PFSK-1 (cell line): Measurements from ENCODE around the gene OR2B6.

Experiments used
- FOXP2 ChIP-seq: optimal IDR thresholded peaks from 2 replicates; pipeline ENCODE3; 2011; ENCODE audit warnings: borderline replicate concordance, control low read depth, inconsistent platforms; ENCODE audit not compliant: insufficient read depth; ENCODE audit errors: extremely low read length, extremely low read depth
- POLR2AphosphoS5 ChIP-seq: IDR thresholded peaks from 2 replicates; pipeline ENCODE4 v1.6.1; 2012; ENCODE audit warnings: low read depth, mild to moderate bottlenecking, control low read depth, low read length, moderate library complexity
- SIN3A ChIP-seq: IDR thresholded peaks from 2 replicates; pipeline ENCODE4 v1.6.1; 2012; ENCODE audit warnings: mild to moderate bottlenecking, low read length, moderate library complexity, borderline replicate concordance; ENCODE audit not compliant: insufficient read depth
- TAF1 ChIP-seq: IDR thresholded peaks from 2 replicates; pipeline ENCODE4 v1.6.1; 2012; ENCODE audit warnings: low read length, control low read depth, borderline replicate concordance; ENCODE audit not compliant: insufficient read depth
- TF ChIP-seq, protein P1 (sequence below), 2 experiments: IDR thresholded peaks; 2 replicates each; pipeline versions ENCODE4 v1.6.1 to v1.8.0; 2011 to 2012; ENCODE audit warnings: low read depth in 2 of 2, low read length in 2 of 2, control low read depth in 1 of 2, inconsistent platforms in 1 of 2, mild to moderate bottlenecking in 1 of 2, moderate library complexity in 1 of 2; ENCODE audit not compliant: insufficient read depth in 1 of 2

Gene OR2B6

DNA sequence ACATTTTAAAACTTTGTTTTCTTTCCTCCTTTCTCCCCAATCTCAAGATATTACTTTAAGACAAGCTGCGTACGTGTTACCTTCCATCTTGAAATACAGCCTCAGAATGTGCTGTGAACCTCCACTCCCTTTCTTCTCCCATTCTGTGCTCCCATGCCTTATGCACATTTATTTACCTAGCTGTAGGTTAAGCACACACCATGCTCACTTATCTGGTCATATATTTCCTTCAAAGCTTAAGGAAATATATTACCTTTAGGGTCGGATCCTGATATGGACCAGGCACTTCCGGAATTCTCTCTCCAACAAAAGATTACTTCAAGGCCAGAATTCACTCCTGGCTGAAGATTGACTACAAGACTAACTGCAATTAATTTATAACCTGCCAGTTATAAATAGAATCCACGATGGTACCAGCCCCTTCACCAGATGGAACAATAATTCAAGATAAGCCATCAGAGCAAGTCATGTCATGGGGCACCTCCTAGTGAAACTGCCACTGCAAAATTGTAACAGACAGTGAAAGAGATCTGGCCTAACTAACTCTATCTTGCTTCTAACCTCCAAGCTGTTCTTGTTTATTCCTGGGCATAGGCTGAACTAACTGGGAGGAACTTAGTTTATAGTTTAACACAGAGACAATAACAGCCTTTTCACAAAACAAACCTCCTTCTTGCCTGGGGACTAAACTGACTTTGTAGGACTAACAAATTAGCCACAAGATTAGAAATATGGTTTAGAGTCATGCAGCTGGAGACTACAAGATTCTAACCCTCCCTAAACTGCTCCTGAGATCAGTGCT lies 47.5 kb downstream of the OR2B6 start:
- TF ChIP-seq FOXP2: no peak
- TF ChIP-seq, protein P1, sequence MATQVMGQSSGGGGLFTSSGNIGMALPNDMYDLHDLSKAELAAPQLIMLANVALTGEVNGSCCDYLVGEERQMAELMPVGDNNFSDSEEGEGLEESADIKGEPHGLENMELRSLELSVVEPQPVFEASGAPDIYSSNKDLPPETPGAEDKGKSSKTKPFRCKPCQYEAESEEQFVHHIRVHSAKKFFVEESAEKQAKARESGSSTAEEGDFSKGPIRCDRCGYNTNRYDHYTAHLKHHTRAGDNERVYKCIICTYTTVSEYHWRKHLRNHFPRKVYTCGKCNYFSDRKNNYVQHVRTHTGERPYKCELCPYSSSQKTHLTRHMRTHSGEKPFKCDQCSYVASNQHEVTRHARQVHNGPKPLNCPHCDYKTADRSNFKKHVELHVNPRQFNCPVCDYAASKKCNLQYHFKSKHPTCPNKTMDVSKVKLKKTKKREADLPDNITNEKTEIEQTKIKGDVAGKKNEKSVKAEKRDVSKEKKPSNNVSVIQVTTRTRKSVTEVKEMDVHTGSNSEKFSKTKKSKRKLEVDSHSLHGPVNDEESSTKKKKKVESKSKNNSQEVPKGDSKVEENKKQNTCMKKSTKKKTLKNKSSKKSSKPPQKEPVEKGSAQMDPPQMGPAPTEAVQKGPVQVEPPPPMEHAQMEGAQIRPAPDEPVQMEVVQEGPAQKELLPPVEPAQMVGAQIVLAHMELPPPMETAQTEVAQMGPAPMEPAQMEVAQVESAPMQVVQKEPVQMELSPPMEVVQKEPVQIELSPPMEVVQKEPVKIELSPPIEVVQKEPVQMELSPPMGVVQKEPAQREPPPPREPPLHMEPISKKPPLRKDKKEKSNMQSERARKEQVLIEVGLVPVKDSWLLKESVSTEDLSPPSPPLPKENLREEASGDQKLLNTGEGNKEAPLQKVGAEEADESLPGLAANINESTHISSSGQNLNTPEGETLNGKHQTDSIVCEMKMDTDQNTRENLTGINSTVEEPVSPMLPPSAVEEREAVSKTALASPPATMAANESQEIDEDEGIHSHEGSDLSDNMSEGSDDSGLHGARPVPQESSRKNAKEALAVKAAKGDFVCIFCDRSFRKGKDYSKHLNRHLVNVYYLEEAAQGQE (IDR thresholded peaks at IDR 0.05; ENCODE audit: insufficient read depth in 1 of 2, low read depth in 2 of 2, low read length in 2 of 2): no peak
- TF ChIP-seq SIN3A: no peak
- no peak for TF ChIP-seq TAF1
- no peak for TF ChIP-seq POLR2AphosphoS5

DNA sequence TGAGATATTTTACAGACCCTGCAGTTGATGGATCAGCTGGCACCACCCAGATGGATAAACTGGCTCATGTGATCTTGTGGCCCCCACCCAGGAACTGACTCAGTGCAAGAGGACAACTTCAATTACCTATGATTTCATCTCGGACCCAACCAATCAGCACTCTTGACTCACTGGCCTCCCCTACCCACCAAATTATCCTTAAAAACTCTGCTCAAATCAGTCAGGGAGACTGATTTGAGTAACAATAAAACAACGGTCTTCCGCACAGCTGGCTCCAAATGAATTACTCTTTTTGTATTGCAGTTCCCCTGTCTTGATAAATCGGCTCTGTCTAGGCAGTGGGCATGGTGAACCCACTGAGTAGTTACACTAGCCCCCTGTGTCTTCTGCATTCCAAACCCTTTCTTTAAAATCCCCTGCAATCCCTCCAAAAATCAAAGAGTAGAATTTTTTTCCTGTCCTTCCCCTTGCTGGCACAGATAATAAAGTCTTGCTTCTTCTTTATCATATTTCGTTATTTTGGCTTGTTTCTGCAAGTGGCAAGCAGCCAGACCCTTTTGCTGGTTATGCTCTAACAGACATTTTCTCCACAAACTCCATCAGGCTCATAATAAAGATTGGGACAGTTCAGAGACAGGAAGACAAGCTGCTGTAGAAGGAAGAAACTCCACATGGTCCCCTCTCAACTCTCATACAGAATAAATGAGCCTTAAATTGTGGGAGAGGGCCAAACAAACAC lies 48.3 kb downstream of the OR2B6 start:
- TF ChIP-seq TAF1 (no peak), SIN3A (no peak), FOXP2 (no peak), POLR2AphosphoS5 (no peak)
- TF ChIP-seq, protein P1 (IDR thresholded peaks at IDR 0.05; ENCODE audit: insufficient read depth in 1 of 2, low read depth in 2 of 2, low read length in 2 of 2): no peak

DNA sequence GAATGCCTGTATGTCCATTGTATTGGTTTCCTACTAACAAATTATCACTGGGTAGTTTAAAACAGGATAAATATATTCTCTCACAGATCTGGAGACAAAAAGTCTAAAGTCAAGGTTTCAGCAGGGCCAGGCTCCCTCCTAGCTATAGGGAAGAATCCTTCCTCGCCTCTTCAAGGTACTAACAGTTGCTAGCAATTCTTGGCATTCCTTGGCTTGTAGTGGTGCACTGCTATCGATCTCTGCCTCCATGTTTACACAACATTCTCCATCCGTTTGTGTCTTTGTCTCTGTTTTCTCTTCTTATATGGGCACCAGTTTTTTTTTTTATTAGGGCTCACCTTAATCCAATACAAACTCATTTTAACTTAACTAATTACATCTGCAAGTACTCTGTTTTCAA lies 48.9 kb downstream of the OR2B6 start:
- no peak for TF ChIP-seq FOXP2
- TF ChIP-seq TAF1: no peak
- no peak for TF ChIP-seq SIN3A
- no peak for TF ChIP-seq POLR2AphosphoS5
- TF ChIP-seq, protein P1 (IDR thresholded peaks at IDR 0.05; ENCODE audit: insufficient read depth in 1 of 2, low read depth in 2 of 2, low read length in 2 of 2): no peak
